HG02759 (cell line): Measurements from ENCODE around the gene RNF166.
A peak's percentile ranks its signal among the peaks of the same experiment; 100 is the strongest.

Experiments
- ATAC-seq: cut with Tn5 transposase; IDR thresholded peaks from one replicate; pipeline ENCODE4 v1.9.1; 2021; ENCODE audit warnings: mild to moderate bottlenecking, moderate library complexity; ENCODE audit not compliant: unreplicated experiment

Gene RNF166

DNA sequence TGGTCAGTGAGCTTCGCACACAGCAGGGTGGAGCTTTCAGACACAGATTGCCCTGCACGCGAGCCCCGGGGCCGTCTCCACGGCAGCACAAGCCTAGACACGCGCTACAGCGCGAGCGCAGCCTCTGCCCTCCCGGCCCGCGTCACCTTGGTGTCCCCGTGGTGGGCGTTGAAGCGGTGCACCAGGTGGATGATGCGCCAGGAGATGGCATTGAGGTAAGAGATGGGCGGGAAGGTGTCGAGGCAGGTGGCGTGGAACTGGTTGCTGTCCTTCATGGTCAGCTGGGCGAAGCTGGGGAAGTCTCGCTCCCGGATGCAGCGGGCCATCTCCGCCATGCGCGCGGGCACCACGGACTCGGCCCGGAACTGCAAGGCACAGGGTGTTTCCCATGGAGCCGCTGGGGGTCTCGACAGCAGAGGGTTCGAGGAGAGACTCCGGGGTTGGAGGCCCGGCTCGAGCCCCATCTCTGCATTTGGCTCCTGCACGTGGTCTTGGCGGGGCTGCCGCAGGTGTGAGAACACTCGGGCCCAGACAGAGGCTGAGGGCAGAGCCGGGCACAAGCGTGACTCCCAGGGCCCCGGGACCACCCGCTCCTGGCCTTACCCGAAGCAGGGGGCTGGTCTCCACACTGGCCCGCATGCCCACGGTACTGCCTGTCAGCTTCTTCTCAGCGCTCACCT lies 51.0 kb downstream of the RNF166 start:
- no peak for ATAC-seq

DNA sequence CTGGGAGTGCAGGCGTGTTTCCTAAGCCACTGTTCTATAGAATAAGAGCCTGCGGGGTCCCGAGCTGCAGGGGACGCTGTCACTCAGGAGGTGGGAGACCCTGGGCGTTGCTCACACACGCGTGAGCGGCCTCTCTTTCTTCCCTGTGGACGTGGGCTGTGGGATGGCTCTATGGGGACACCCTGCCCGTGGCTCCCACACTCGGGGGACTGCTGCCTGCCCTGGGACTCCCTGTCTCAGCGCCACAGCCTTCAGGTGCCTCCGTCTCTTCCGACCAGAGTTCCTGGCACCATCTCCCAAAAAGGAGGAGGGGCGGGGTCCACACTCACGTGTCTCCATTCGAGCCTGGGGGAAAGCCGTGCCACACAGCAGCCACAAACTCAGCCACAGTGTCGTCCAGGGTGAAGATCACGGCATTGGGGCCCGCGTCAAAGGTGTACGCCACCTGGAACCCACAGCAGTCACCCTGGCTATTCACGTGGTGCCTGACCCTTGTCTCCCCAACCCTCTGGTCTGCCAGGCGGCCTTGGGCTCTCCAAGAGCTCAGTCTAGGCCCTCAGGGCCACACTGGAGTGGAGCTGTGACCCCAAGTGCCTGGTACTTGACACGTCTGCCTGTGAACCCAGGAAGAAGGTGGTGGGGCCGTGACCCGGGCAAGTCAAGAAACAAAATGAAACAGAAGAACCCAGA lies 51.7 kb downstream of the RNF166 start:
- ATAC-seq: no peak

DNA sequence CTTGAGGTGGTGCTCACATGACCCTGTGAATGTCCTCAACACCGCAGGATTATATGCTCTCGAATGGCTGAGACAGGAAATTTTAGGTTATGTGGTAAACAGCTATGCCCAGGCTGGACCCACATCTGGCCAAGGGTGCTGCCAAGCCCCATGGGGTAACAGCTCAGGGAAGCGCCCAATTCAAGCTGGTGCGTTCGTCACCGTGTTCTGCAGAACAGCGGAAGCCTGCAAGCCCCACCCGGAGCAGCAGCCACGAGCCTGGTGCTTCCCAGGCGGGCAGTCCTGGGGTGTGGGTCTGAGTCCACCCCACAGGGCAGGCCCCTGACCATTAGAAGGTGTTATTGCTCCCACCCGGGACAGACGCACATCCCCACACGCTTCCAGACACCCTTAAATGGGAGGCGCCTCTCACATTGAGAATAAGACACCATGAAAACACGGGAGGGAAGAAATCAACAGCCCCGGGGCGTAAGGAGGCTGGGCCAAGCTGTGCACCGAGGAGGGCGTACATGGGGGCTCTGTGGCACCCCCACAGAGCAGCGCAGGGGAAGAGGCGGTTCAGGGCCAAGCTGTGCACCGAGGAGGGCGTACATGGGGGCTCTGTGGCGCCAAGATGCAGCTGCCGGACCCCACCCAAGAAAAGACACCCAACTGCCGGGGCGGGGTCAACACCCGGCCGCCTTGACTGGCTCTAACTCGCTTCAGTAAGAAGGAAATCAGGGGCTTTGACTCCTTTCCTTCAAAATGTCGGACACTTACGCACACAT lies 52.4 kb downstream of the RNF166 start:
- no peak for ATAC-seq

DNA sequence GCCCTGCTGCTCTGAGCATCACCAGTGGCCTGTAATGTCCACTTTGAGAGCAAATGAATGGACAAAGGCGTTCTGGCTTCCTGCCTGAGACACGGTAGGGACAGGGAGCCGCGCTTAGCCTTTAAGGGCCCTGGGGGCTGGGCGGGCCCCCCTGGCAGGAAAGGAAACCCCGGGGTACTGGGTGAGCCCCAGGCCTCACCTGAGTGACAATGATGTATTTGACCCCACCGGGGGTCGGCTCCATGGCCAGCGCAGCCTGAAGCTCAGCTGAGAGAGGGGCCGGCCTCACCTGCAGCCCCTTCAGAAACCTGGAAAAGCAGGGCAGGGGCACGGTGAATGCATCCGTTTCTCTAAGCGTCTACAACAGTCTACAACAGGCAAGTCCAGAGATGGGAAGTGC lies 53.1 kb downstream of the RNF166 start:
- no peak for ATAC-seq

DNA sequence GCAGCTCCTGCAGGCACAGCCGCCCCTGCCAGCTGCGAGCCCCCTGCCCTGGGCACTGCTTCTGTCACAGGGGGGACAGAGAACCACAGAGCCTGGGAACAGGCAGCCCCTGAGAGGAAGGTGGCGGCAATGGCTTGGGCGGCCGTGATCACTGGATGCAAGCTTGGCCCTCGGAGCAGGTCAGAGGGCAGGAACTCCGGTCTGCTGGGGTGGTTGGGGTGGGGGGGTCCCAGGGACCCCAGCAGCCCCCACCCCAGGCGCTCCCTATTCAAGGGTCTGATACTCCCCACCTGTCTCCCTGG lies 53.5 kb downstream of the RNF166 start:
- no peak for ATAC-seq

DNA sequence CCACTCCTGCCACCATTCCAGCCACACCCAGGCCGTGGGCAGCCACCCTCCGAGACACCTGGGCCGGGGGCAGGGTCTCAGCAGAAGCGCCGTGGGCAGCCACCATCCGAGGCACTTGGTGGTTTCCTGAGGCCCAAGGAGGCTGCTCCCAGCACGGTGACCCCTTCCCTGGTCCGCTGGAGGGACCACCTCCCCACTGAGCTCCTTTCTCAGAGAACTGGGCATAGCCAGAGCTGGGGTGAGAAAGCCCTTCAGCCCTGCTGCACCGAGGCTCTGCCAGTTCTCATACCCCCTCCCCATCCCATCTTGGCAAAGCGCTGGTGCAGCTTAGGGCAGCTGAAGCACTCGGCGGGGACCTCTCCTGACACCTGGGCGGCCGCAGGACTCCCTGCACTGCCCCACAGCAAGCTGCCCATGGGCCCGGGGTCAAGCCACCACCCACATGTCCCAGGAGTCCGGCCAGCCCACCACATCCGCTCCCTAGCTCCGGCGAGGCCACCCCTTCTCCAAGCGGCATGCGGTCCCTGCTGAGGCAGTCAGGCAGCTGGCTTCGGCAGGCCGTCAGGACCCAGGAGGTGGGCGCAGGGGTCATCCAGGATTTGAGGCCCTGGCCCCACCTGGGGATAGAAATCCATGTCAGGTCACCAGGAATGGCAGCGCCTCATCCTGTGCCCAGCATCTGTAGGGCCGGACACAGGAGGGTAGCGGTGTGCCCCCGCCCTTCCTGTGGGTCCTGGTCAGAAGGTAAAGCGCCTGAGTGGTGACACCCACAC lies 54.0 kb downstream of the RNF166 start:
- no peak for ATAC-seq

DNA sequence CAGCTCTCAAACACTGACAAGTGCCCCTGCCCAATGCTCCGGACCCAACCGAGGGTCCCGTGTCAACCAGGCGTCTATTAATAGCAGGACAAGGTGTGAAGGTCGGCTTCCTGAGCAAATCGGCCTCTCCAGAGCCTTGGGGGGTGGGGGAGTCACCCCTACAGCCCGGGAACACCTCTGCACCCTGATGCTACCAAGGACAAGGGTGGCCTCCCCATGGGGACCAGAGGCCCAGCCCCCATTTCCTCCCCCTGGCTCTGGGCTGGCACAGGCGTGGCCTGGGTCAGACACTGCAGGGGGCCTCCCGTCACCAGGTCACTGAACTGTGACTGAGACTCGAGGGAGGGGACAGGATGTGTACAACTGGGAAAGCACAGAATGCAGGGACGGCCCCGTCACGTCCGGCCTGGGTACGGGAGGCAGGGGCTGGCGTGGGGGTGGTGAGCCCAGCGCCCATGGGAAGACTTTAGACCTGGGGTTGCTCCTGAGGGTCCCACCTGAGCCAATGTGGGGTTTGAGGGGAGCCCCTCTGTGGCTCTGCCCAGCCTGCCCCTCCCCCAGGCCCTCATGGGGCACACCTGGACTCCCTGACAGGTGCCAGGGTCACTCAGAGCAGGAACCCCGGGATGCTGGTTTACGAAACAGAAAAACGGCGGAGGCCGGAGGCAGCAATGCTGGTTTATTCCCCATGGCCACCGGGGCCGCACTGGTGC lies 54.8 kb downstream of the RNF166 start:
- peak; percentile 73 for ATAC-seq

DNA sequence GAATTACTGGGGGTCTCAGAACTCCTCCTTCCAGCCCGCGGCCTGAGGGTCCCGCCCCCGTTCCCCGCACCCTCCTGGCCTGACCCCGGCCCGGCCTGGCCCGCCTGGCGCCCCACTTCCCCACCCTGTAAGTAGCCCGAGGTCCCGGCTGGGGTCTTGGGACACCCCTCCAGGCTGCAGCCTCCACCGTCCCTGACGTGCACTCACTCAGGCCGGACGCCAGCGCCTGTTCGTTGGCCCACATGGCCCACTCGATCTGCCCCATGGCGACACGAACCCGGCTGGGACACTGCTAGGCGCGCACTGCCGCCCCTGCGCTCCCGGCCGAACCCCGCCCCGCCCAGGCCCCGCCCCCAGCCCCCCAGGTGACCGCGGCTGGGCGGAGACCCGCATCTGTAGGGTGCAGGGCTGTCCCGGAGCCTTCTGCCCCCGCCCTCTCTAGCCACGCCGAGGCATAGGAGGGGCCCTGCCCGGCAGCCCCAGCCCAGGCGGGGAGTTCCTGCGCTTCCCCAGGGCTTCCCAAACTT lies 55.4 kb downstream of the RNF166 start, which contains the start of gene CYBA:
CYBA (minus strand) TSS at position 305 of the 527 bp plus-strand sequence; CDS start at position 265, 40 bp downstream.
- ATAC-seq: peak; percentile 75

DNA sequence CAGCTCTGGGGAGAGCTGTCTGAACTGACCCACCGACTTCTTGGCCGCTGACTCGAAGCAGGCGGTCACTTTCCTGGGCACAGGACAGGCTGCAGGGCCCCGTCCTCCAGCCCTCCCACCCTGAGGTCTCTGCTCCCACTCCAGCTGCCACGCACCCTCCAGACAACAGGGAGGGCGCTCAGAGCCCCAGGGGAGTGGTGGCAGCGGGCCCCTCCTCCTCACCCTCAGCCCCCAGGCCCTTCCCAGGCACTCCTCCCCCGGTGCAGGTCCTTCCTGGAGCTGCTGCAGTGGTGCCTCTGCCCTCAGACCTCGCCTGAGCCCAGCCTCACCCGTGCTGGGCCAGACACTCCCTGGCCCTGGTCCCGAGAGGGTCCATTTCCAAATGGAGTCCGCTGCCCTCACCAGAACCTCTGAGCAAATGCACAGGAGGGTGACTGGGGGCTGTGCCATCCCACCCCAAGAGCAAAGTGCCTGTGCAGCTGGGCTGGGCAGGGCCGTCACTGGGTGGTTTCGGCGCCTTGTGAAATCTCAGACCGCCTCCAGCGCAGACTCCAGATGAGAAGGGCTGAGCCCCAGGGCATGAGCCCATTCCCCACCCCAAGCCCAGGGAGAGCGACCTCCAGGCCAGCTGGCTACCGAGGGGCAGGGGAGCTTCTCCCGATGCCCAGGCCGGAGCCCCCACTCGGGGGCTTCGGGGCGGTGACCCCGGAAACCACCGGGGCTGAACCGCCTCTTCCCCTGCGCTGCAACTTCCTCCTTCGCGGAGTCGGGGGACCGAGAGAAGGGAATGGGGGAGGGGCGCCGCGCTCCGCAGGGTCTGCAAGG lies 56.1 kb downstream of the RNF166 start:
- ATAC-seq: peak; percentile 18

DNA sequence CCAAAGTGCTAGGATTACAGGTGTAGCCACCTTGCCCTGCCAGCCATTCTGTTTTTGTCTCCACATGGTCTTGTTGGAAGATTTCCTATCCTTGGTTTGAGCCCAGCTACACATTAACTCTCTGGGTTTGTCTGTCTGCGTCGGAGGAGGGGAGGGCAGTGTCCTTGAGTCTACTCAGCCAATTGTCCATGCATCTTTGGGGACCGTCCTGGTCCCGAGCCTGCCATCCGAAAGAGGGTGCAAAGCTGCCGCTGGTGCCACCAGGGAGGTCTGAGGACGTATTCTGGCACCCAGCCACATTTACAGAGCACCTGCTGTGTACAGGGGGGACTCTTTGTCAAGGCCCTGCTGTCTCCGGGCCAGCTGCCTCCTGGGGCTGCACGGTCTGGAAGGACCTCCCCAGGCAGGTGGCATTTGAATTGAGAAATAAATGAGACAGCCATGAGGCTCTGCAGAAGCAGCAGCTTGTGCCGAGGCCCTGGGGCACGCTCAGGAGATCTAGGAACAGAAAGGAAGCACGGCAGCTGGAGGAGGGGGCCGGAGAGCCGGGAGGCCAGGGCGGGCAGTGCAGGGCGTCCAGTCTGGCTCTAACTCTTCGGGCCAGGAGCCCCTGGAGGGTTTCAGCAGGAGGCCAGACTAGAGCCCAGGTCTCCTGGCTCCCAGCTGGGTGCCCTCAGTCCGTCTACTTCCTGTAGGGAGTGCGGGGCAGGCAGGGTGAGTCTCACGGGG lies 56.8 kb downstream of the RNF166 start:
- ATAC-seq: no peak

DNA sequence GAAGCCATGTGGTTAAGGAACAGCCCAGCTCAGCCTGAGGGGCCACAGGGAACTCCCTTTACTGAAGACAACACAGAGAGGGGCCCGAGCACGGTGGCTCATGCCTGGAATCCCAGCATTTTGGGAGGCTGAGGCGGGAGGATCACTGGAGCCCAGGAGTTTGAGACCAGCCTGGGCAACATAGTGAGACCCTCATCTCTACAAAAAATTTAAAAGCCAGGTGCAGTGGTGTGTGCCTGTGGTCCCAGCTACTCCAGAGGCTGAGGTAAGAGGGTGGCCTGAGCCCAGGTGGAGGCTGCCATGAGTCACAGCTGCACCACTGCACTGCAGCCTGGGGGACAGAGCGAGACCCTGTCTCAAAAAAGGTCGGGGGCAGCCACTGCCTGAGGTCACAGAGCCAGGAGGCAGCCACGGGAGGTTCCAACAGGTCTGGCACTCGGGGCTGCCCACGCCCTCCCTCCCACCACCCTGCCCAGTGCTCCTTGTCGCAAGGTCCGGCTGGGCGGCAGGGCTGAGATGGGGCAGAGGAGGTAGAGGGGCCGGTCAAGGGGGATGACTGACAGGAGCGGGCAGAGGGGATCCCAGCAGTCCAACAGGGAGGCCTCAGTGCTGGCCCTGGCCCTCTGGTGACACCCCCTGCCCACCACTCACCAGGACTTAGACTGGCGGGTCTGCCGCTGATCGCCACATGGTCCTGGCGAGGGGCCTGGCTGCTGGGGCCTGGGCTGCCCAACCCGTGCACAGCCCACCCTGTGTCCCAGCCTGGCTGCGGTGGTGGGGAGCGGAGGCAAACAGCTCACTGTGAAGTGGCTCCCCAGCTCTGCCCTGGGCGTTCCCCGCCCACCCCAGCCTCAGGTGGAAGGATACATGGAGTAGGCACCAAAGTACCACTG lies 58.8 kb downstream of the RNF166 start:
- ATAC-seq: no peak
